Caki2 (cell line): ENCODE measurements around the gene LSM12. TPM values are rescaled to one million over a fixed set of nuclear protein-coding genes. Genes with fewer than 3 reads are reported as not detected.
"Not testable (repeated sequence)": the region's sequence is repeated elsewhere in the genome, so short reads cannot be mapped to it uniquely, and the experiment has no call there.

ENCODE experiments used
- DNase-seq: peaks from one replicate; pipeline ENCODE4 v3.0.0-alpha.2; 2015; ENCODE audit warnings: low read depth
- in situ Hi-C: cut with HindIII; loops from 2 replicates; pipeline ENCODE4 v1.10.0; 2016; ENCODE audit warnings: low sequenced_read_pairs, low pct_unique_long_range_greater_than_20kb, mixed read lengths
- total RNA-seq: library from RNA; depleted of rRNA; stranded (reverse); fragments of >200 nt; shearing (Covaris generic); gene quantifications from 2 replicates; pipeline ENCODE4 v1.2.3, GENCODE V29; 2014; ENCODE audit warnings: low replicate concordance

Gene LSM12
- total RNA-seq, 1 experiment from 2014 or later: 77.9 TPM

DNA sequence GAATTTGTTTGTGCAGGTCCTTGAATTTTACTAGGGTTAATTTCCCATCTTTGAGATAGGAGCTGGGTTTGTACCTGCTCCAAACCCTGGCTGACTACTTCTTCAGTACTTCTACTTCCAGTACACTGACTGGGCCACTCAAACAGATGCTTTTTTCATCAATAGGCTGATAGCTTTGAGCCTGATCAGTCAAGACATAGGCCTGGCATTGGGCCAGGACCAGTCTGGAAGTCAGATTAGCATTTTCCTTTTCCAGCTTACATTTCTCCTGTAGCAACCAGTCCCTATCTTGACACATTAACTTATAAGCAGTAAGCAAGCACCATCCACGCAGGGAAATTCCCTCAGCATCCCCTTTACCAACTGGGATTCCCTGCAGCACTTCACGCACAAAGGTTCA, 44.2 kb downstream of the LSM12 start:
- in situ Hi-C loops: no loop called here
- no peak for DNase-seq

DNA sequence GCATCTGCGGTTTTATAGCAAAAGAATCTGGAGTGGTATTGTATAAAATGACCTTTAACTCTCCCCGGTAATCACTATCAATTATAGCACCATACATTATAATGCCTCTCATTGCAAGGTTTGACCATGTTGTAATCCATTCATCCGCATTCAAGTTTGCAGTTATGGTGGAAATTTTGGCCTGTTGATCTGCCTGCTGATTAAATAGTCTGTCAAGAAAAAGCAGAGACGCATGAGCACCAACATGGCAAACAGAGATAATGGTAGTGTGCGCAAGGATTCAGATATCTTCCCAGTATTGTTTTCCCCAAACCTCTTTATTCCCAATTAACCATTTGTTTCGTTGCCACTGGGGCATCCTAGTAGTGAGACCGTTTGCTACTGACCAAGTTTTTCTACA, 45.2 kb downstream of the LSM12 start:
- in situ Hi-C loops, DNase-seq: not testable (repeated sequence)

DNA sequence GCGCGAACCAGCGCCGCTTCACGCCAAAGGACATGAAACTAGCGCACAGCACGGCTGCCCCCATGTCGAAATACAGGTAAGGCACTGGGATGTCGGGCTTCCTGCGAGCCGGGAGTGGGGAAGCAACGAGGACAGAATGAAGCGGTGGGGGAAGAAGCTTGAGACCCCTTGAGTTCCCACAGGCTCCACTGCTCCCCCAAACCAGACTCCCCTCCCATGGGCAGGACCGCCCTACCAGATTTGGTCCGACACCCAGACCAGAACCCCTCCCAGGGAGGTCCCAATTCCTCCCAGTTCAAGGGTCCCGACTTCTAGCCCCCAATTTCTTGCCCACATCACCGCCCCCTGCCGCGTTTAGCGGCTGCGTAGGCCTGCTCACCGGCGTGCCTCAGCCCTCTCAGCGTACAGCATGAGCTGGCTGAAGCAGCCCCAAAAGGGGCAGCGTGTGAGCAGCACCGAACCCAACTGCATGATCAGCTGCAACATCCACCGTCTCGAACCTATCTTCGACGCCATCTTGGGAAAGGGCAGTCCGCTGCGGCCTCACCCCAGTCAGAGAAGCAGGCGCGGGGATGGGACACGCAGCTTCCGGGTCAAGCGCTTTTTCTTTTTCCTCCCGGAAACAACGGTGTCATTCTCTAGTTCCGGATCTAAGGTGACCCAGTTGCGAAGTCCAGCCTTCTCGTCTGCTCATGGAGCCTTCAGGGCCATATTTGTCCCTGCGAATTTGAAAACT, 51.9 kb downstream of the LSM12 start, which contains the start of gene TMEM101:
Gene TMEM101, minus strand, starts transcription at position 527 of the 736 bp plus-strand sequence. Its CDS starts 11 bp downstream, at position 516.
- DNase-seq: peak; percentile 83
- in situ Hi-C loops: no loop called here

DNA sequence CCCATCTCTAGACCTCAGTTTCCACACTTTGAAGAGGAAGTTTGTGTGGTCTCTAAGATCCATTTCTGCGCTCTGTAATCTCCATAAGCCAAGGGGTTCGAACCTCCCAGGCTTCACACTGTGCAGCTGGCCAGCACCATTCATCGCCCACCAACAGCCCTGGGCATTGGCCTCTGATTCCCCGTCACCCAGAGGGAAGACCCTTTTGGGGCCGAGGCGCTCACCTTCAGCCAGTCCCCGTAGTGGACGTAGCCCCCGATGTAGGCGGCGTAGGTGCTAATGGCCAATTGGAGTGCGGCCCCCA, 52.4 kb downstream of the LSM12 start:
- in situ Hi-C loops: no loop called here
- no peak for DNase-seq

DNA sequence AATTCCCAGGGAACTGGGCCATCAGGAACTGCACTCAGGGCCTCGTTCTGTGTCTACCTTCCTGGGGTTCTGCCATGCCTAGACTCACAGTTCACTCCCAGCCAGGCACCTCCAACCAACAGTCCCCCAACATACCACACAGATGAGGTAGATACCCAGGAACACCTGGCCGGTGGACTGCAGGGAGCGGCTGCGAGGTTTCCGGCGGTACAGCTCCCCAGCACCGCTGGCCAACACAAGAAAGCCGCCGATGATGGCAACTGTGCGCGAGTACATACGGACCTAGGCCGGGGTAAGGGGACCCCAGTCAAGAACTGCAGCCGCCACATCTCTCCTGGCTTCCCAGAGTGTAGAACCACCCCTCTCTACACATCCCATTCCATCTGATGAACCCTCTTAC, 53.6 kb downstream of the LSM12 start:
- in situ Hi-C loops: no loop called here
- no peak for DNase-seq

- DNase-seq: no peak
- in situ Hi-C loops: no loop called here
These were observed 54.1 kb downstream of the LSM12 start for GRCh38 chr17:44012391-44012790.

- no peak for DNase-seq
- in situ Hi-C loops: no loop called here
These were observed 54.6 kb downstream of the LSM12 start for GRCh38 chr17:44011876-44012275.

- no peak for DNase-seq
- in situ Hi-C loops: no loop called here
These were observed 55.4 kb downstream of the LSM12 start for GRCh38 chr17:44010966-44011647.

GRCh38 chr17:44008205-44008909, 58.1 kb downstream of the LSM12 start:
- no peak for DNase-seq
- in situ Hi-C loops: no loop called here

GRCh38 chr17:44007346-44008204, 58.9 kb downstream of the LSM12 start:
- peak; percentile 37 for DNase-seq
- in situ Hi-C loops: no loop called here

GRCh38 chr17:44006598-44007345, 59.7 kb downstream of the LSM12 start:
- DNase-seq: peak; percentile 86
- in situ Hi-C loops: no loop called here

DNA sequence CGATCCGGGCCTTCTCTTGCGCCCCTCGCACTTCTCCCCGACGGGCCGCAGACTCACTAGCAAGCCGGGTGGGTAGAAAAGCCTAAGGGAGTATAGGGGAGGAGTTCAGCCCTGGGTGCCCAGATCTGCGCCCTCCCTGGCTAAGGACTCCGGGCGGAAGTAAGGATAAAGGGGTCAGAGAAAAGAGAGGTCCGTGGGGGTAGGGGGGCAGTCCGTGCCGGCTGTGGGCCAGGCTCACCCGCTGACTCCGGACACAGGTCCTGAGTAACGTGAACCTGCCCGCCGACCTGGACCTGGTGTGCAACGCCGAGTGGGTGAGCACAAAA, 60.2 kb downstream of the LSM12 start:
- no peak for DNase-seq
- in situ Hi-C loops: no loop called here

DNA sequence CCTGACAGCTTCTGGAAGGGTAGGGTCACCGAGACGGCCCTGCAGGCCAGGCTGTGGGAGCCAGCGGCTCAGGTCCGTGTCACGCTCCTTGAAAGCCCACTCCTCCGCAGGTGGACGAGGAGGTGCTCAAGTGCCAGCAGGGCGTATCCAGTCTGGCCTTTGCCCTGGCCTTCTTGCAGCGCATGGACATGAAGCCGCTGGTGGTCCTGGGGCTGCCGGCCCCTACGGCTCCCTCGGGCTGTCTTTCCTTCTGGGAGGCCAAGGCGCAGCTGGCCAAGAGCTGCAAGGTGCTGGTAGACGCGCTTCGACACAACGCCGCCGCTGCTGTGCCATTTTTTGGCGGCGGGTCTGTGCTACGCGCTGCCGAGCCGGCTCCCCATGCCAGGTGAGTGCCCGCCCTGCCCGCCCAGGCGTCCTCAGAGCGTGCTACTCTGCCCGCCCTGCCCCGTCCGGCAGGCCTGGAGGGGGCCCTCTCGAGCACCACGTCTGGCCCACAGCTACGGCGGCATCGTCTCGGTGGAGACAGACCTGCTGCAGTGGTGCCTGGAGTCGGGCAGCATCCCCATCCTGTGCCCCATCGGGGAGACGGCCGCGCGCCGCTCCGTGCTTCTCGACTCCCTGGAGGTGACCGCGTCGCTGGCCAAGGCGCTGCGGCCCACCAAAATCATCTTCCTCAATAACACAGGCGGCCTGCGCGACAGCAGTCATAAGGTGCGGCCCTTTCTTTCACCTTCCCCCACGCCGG, 60.8 kb downstream of the LSM12 start:
- in situ Hi-C loops: no loop called here
- DNase-seq: no peak

- in situ Hi-C loops: no loop called here
- no peak for DNase-seq
These were observed 61.5 kb downstream of the LSM12 start for GRCh38 chr17:44004761-44005526.

- in situ Hi-C loops: no loop called here
These were observed 62.3 kb downstream of the LSM12 start, which contains the start of gene NAGS for GRCh38 chr17:44004077-44004760. Gene NAGS (plus strand): TSS chr17:44004622. CDS start chr17:44004664, 42 bp downstream.

More at GRCh38 chr17:44004077-44004760, 62.3 kb downstream of the LSM12 start, which contains the start of gene NAGS:
- no peak for DNase-seq
